ENCODE results near the gene UBE2R2.
"Not testable (repeated sequence)": the region's sequence is repeated elsewhere in the genome, so short reads cannot be mapped to it uniquely, and the experiment has no call there.

UBE2R2 gene

DNA sequence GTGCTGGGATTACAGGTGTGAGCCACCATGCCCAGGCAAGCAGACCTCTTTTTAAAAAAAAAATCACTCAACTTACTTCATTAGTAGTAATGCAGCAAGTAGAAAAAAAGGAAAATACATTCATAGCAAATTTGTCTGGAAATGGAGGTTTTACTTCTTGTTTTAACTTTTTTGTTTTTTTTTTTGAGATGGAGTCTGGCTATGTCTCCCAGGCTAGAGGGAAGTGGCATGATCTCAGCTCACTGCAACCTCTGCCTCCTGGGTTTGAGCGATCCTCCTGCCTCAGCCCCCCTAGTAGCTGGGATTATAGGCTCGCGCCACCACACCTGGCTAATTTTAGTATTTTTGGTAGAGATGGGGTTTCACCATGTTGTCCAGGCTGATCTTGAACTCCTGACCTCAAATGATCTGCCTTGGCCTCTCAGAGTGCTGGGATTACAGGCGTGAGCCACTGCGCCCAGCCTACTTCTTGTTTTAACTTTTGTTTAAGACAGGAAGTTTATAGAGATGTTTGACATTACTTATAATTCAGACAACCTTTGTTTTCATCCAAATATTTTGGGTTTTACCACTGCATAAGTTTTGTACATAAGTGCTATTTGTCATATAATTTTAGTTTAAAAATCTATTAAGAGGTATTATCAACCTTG, 26.5 kb downstream of the UBE2R2 start:
- no peak for DNase-seq

DNA sequence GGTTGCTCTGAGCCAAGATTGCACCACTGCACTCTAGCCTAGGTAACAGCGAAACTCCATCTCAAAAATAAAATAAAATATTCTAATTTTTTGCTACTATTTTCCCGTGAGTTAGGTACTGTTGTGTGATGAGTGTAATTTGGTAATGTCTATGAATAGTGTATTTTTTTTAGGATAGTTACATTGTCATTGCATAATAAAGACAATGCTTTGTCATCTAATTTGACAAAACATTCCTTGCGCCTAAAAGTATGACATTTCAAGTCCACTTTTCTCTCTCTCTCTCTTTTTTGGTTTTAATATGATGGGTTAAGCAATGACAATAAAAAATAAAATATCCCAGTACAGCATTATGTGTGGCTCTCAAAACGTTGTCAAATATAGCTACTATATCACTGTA, 29.3 kb downstream of the UBE2R2 start:
- DNase-seq, result no peak

DNA sequence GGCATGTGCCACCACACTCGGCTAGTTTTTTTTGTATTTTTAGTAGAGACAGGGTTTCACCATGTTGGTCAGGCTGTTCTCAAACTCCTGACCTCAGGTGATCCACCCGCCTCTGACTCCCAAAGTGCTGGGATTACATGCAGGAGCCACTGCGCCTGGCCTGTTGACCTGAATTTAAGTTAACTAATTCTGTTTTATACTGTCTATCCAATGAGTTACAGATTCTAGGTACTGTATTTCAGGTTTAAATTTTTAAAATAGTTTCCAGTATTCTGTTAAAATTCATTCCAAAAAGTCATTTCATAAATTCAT, 30.9 kb downstream of the UBE2R2 start:
- DNase-seq, result not testable (repeated sequence)

DNA sequence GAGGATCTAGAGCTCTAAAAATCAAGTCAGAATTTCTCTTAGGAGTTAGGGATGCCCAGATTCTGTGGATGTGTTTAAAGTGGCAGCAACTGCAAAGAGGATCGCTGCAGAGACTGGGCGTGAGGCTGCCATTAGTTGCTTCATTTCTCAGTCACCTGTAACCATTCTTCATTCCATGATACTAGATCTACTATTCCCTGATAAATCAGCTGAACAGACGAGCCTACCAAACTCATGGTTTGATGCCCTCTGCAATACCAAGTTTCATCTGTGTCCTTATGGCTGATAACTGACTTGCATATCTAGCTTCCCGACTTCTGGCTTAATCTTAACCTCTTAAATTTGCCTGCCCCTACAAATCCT, 33.3 kb downstream of the UBE2R2 start:
- DNase-seq, result no peak

DNA sequence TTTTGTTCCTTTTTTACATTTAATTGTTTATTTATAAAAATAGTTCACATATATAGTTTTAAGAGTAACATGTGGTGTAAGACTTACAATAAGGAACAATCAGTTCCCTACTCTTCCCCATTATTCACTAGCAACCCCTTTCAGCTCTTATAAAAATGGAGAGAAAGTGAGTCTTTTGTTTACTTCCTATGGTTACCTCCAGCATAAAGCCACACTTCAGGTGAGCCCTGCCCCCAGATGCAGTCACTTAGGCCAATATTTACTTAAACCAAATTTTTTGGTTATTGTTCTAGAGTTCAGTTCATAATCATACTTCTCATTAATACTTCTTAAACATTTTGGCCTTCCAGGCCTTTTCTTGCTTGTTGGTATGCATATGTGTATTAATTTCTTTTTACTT, 33.7 kb downstream of the UBE2R2 start:
- DNase-seq, result no peak

DNA sequence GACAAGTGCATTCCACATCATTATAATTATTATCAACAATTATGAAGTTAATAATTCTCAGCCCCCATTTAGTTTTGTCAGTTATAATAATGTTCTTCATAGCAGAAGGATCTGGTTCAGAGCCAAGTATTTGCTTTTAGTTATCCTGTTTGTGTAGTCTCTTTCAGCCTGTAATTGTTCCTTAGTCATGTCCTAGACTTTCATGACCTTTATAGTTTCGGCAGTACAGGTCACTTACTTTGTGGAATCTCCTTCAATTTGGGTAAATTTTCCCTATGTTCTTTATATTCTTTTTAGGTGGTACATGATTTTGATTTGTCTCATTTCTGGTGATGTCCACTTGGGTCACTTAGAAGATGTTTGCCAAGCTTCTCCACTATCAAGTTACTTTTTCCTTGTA, 34.3 kb downstream of the UBE2R2 start:
- no peak for DNase-seq

DNA sequence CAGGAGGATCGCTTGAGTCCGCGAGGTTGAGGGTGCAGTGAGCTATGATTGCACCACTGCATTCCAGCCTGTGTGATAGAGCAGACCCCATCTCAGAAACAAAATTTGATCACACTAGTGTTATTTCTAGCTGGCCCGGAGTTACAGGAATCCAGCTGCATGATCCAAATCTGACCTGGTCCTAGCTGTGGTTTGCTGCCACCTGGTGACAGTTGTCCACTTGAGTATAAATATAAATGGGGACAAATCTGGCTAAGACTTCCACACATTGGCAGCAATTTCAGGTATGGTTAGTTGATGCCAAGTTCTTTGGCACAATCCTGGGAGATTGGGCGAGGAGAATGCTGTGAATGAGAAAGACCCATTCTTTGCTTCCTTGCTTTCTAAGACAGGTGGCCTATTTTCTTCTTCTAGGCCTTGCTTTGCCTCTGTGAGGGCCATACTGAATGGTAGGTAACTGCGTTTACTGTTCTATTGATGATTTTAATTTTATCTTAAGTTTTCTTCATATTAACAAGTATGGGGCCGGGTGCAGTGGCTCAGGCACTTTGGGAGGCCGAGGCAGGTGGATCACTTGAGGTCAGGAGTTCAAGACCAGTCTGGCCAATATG, 35.4 kb downstream of the UBE2R2 start:
- no peak for DNase-seq

DNA sequence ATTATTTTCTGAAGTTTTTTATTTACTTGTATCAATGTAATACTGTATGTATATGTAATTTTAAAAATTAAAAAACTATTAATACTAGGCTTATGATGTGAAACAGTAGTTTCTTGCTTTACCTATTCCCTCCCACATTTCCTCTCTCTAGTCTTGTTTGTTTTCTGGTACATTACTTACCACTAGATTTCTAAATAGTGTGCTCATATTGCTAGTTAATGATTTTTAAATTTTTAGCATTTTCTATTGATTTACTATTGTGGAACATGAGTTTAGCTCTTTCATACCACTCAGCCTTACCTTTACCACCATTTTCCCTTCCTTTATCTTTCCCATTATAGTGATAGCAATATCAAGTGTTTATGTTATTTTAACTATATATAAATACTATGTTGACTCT, 39.3 kb downstream of the UBE2R2 start:
- DNase-seq, result no peak

DNA sequence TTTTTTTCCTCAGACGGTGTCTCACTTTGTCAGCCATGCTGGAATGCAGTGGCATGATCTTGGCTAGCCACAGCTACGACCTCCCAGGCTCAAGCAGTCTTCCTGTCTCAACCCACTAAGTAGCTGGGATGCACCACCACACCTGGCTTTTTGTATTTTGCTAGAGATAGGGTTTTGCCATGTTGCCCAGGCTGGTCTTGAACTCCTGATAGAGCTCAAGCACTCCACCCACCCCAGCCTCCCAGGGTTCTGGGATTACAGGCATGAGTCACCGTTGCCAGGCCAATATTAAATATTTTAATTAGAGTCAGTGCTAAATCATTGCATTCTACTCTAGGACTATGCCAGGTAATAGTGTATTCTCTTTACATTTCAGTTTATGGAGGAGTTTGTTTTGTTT, 41.5 kb downstream of the UBE2R2 start:
- no peak for DNase-seq

DNA sequence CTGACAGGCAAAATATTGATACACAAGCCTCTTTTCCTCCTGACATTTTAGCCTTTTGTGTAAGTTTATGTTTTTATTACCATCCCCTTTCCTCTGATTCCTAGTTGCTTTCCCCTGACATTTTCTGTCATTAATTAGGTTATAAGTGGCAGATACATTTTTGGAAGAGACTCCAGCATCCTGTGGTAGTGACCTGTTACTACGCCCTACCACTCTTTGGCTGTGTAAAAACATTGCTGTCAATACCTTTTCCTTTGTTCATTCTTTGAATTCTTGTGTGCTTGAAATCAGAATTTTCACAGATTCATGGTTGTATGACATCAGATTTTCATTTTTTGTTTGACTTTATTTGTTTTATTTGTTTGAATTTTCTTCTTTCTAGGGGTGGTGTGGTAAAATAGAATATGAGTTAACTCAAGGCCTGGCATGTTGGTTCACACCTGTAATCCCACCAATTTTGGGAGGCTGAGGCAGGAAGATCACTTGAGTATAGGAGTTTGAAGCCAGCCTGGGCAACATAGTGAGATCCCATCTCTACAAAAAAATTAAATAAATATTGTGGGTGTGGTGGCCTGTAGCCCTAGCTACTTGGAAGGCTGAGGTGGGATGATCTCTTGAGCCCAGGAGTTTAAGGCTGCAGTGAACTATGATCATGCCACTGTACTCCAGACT, 43.4 kb downstream of the UBE2R2 start:
- no peak for DNase-seq

DNA sequence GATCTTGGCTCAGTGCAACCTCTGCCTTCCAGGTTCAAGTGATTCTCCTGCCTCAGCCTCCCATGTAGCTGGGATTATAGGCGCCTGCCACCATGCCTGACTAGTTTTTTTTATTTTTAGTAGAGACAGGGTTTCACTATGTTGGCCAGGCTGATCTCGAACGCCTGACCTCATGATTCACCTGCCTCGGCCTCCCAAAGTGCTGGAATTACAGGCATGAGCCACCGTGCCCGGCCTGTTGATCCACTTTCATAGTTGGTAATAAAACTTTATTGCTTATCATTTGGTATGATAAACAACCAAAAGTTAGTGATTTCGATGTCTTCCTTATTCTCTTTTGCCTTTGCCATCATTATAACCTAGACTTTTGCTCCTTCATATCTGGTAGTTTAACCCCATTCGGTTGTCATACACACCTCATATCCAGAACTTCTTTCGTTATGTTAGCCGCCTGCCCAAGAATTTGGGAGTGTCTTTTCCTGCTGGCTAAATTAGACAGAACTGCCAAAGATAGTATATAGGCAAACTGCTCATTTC, 45.0 kb downstream of the UBE2R2 start:
- DNase-seq, result no peak

DNA sequence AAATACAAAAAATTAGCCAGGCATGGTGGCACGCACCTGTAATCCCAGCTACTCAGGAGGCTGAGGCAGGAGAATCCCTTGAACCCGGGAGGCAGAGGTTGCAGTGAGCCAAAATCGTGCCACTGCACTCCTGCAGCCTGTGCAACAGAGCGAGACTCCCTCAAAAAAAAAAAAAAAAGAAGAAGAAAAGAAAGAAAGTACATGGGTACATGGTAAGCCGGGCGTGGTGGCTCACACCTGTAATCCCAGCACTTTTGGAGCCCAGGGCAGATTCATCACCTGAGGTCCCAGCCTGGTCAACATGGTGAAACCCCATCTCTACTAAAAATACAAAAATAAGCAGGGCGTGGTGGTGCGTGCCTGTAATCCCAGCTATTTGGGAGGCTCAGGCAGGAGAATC, 46.1 kb downstream of the UBE2R2 start:
- not testable (repeated sequence) for DNase-seq

DNA sequence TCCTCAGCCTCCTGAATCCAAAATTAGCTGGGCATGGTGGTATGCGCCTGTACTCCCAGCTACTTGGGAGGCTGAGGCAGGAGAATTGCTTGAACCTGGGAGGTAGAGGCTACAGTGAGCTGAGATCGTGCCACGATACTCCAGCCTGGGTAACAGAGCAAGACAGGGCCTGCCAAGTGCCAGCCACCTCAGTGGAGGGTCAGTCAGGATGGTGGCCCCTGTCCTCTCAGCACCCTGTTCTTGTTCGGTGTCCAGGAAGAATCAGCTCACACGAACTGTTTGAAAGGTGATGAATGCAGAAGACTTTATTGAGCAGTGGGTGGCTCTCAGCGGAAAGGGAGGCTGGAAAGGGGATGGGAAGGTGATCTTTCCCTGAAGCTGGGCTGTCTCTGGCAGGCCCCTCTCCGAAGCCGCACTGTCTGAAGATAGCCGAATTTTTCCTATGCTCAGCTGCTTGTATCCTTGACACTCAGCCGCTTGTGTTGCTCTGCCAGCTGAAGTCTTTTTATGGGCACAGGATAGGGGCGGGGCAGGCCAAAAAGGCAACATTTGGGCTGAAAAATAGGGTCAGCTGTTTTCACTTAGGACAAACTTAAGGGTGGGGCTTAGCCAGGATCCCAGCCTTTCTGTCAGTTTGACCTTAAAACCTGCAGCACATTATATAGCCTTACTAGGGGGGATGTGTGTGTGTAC, 50.9 kb downstream of the UBE2R2 start:
- DNase-seq, result no peak

DNA sequence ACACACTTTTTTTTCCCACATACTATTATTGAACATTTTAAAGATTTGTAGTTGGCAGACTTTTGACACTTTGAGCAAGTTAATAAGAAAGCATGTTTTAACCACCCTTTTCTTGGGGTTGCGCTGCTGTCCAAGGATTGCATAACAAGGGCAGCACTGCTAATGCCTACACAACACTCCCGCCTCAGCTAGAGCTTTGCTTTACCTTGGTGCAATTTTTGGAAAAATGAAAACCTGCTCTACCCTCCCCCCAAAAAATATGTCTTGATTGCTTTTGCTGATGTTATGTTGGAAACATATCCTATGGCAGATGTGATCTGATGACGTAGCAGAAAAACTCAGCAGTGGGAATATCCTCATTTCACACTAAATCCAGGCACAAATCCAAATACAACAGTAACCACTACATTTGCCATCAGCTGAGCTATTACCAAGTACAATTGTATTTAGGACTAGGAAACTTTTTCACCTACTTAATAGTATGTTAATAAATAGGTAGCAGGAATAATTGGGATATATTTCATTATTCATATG, 51.5 kb downstream of the UBE2R2 start:
- no peak for DNase-seq

DNA sequence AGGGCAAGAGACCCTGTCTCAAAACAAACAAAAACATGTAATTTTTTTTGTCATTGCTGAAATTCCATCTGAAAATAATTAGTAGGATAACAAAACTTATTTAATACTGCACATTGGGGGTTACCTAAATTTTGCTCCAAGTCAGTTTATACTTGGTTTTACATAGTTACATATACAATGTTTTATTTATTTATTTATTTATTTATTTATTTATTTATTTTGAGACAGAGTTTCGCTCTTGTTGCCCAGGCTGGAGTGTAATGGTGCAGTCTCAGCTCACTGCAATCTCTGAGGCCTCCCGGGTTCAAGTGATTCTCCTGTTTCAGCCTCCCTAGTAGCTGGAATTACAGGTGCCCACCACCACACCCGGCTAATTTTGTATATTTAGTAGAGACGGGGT, 52.3 kb downstream of the UBE2R2 start:
- not testable (repeated sequence) for DNase-seq

DNA sequence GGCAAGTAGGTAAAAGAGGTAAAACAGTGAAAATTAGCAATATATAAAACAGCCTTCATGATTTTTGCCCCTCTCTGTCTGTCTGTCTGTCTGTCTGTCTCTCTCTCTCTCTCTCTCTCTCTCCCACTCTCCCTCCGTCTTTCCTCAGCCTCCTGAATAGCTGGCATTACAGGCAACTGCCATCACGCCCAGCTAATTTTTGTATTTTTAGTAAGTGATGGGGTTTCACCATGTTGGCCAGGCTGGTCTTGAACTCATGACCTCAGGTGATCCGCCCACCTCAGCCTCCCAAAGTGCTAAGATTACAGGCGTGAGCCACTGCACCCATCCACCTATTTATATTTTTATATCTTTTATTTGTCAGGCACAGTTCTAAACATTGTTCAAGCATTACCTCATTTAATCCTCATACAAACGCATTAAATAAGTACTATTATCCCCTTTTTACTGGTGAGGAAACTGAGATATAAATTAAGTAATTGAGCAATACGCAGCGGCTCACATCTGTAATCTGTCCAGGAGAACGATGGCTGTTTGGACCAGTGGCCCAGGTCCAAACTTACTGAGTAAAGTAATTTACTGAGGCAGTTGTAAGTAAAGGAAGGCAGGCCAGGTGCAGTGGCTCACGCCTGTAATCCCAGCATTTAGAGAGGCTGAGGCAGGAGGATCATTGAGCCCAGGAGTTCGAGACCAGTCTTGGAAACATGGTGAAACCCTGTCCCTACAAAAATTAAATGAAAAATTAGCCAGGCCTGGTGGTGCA, 60.9 kb downstream of the UBE2R2 start:
- DNase-seq, result no peak

DNA sequence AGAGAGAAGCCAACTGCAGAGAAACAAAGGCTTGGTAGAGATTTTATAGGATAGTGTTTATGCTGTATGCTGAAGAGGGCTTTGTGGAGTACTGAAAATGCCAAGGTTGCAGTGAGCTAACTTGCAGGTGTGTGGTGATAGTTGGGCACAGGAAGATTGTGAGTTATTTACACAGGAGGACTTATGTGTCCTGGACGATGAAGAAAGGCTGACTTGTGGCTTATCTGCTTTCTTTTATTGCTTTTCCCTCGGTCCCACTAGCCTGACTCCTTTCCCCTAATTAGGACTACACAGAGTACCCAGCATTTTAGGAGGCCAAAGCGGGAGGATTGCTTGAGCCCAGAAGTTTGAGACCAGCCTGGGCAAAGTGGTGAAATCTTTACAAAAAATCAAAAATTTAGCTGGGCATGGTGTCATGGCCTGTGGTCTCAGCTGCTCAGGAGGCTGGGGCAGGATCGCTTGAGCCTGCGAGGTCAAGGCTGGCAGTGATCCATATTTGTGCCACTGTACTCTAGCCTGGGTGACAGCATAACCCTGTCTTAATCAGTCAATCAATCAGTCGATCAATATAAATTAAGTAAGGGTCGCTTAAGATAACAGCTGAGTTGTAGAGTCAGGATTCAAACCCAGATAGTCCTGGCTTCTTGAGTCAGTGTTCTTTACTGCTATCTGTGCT, 61.9 kb downstream of the UBE2R2 start:
- DNase-seq, result no peak

DNA sequence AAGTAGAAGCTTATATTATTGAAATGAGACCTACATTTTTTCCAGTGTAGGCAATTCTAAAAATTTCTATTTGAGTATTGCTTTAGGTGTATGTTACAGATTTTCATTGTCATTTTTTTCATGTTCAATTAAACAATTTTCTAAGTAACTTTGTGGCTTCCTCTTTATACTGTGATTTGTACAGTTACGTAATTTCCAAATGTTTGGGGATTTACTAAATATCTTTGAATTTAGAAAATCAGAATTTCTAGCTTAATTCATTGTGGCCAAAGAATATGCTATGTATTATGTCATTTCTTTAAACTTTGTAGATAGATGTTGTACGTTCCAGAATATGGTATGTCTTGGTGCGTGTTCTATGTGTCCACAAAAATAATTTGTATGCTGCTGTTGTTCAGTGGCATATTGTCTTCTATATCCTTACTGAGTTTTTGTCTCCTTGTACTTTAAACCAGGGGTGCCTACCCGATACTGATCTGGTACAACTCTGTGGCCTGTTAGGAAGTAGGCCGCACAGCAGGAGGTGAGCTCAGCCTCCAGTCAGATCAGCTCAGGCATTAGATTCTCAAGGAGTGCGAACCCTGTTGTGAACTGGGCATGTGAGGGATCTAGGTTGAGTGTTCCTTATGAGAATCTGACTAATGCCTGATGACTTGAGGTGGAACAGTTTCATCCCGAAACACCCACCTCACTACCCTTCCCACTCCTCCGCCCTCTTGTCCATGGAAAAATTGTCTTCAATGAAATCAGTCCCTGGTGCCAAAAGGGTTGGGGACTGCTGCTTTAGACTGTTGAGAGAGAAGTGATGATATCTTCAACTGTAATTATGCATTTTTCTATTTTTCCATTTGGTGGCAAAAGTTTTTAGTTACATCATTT, 63.5 kb downstream of the UBE2R2 start:
- no peak for DNase-seq

DNA sequence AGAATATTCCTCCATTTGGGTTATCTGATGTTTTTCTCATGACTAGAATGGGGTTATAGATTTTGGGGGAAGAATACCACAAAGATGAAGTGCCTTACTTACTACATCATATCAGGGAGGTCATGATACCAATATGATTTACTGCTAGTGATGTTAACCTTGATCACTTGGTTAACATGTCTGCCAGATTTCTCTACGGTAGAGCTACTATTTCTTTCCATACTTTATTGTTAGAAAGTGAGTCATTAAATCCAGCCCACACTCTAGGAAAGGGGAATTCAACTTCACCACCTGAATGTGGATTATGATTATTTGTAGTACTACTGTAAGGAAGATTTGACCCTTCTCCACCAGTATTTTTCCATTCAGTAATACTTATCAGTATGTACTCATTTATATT, 64.7 kb downstream of the UBE2R2 start:
- no peak for DNase-seq

DNA sequence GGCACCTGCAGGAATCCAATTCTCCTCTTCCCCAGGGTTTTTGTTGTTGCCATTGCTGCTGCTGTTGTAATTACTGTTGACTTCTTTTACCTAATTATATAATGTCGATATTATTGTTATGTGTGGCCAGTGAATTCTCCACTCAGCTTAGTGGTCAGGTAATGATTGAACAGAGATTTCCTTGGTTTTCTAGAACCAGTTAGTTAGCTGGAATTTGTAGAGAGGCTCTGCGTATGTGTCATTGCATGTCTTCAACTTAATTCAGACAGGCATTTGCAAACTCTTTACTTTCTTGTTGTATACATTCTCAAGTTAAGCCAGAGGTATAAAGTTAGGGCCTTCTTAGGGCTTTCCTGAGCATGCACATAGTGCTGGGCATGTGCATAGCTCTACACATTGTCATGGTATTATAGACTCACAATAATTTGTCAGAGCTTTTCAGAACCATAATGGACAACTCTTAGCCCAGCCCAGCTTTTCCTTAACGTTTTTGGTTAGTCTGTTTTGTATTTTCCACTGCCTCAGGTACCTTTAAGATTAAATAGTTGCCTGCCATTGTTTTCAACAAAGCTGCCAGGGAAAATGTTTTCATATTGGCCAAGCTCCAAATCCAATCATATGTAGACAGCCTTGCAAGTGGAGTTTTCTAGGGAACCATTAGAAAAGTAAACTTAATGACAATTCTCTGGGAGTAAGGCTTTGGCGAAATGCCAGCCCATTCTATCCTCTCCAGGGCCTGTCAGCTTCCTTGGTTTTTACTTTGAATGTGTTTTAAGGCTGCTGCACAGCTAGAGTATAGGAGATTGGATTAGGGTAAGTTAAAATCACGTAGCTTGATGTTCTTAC, 68.1 kb downstream of the UBE2R2 start:
- DNase-seq, result peak; percentile 63

All from NCI-H2227 treated with DMSO at 0.1 percent for 48 hours (cell line).